Stimulated activated CD8-positive, alpha-beta memory T cell treated with anti-CD3 and anti-CD28 coated beads, Interleukin-7, amount 100 ng/mL, for 48 hours (primary cell): Measurements from ENCODE around the gene COPB2.
A peak's percentile ranks its signal among the peaks of the same experiment; 100 is the strongest.
"Not testable (repeated sequence)": the region's sequence is repeated elsewhere in the genome, so short reads cannot be mapped to it uniquely, and the experiment has no call there.

Experiments used
- DNase-seq, 2 donors: peaks; one replicate each; pipeline ENCODE4 v3.0.0-alpha.2; 2020; ENCODE audit warnings: low read depth in 1 of 2; ENCODE audit errors: extremely low read depth in 1 of 2

Gene COPB2

GRCh38 chr3:139389552-139390368, at the start of gene COPB2:
TSS of gene COPB2 (minus strand) at chr3:139389647. CDS start at chr3:139389550, 97 bp downstream.
- DNase-seq, result peak; percentile 95 to 98

GRCh38 chr3:139434764-139435307, 45.4 kb upstream of the COPB2 start:
- no peak for DNase-seq

DNA sequence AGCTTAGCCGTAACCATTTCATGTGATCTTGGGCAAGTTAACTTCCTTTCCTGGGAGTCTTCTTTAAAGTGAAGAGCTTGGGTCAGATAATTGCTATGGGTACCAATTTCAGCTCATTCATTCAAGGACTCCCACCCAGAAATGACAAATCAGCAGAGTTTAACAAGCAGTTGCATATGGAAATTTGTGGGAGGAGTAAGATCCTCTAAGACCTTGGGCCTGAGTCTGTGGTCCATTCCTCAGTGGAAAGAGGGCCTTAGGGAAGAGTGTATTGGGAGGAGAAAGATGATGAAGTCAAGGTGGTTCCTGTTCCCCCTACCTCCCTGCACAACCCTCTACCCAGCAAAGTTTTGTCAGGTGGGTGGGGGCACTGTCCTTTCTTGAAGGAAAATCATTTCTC, 44.8 kb upstream of the COPB2 start:
- DNase-seq, result no peak

GRCh38 chr3:139433089-139433488, 43.6 kb upstream of the COPB2 start:
- no peak for DNase-seq

- no peak for DNase-seq
Measured at GRCh38 chr3:139430493-139430892, 41.0 kb upstream of the COPB2 start.

- DNase-seq, result no peak
Measured at GRCh38 chr3:139427283-139428060, 38.0 kb upstream of the COPB2 start.

DNA sequence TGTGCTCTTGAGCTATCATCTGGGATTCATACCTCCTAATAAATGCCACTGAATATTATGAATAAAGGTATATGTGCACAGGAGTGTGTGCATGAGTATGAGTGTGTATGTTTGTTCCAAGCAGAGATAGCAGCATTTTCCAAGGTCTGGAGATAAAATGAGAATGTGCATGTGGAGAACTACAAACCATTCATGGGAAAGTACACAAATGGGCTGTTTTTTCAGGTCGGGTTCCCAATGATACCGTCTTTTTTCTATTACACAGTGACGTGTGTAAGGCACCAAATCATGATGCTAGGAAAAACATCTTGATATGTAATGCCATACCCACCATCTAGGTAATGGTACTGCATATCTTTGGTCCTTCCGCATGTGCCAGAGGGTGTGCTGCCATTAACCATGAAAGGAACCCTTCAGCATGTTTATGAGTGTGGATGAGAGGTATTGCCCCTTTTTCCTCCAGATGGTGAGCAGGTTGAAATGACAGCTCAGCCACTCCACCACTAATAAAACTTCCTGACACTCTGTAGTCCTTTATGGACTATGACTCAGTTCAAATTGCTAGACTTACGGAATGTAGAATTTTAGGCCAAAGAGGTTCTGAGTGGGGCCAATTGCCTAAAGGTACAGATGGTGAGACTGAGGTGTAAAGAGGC, 36.4 kb upstream of the COPB2 start:
- no peak for DNase-seq

GRCh38 chr3:139423232-139423631, 33.8 kb upstream of the COPB2 start:
- no peak for DNase-seq

DNA sequence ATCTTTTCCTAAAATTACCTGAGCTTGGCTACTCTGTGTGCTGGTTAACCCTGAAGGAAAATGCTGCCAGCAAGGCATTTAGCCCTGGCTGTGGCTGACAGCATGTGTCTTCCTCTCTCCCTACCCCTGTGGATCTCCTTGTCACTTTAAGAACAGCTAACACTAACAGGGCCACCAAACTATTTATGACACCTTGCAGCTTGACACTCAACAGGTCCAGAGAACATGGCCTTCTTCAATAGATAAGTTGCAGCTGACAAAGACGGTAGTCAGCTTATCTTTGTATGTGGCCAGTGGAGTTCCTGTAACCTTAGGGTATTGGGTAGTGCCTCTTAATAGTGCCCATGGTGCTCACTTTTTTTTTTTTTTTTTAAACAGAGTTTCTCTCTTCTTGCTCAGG, 32.0 kb upstream of the COPB2 start:
- no peak for DNase-seq

- no peak for DNase-seq
Measured at GRCh38 chr3:139421040-139421439, 31.6 kb upstream of the COPB2 start.

GRCh38 chr3:139418144-139418543, 28.7 kb upstream of the COPB2 start:
- no peak for DNase-seq

DNA sequence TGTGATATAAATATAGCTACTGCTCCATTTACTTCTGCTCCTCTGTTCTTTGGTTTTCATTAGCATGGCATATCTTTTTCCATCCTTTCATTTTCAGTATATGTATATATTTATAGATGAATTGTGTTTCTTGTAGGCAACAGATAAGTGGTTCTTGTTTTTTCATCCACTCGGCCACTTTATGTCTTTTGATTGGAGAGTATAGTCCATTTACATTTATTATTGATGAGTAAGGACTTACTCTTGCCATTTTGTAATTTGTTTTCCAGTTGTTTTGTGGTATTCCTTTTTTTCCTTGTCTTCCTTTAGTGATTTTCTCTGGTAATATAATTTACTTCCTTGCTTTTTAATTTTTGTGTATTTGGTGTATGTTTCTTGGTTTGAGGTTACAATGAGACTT, 26.8 kb upstream of the COPB2 start:
- no peak for DNase-seq

- no peak for DNase-seq
Measured at GRCh38 chr3:139414608-139415224, 25.3 kb upstream of the COPB2 start.

DNA sequence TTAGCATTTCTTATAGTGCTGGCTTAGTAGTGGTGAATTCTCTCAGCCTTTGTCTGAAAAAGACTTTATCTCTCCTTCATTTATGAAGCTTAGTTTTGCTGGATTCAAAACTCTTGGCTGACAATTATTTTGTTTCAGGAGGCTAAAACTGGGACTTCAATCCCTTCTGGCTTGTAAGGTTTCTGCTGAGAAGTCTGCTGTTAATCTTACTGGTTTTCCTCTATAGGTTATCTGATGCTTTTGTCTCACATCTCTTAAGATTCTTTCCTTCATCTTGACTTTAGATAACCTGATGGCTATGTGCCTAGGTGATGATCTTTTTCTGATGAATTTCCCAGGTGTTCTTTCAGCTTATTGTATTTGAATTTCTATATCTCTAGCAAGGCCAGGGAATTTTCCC, 23.4 kb upstream of the COPB2 start:
- not testable (repeated sequence) for DNase-seq

- DNase-seq, result not testable (repeated sequence)
Measured at GRCh38 chr3:139401155-139401554, 11.7 kb upstream of the COPB2 start.

DNA sequence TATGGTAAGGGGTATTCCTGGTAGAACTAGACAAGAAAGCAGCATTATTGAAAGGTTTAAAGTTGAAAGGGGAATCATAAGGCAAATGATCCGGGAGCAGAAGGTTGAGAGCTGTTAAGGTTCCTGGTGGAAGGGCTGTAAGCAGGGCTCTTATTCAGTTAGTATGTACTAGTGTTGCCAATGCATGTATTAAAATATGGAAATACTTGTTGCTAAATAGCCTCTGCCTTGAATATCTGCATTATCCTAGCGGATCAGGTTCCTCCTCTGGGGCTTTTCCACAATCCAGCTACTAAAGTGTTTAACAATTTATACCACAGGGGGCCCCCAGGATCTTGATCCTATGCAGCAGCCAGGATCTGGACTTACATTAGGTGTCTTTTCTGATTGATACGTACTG, 7.3 kb upstream of the COPB2 start:
- no peak for DNase-seq

DNA sequence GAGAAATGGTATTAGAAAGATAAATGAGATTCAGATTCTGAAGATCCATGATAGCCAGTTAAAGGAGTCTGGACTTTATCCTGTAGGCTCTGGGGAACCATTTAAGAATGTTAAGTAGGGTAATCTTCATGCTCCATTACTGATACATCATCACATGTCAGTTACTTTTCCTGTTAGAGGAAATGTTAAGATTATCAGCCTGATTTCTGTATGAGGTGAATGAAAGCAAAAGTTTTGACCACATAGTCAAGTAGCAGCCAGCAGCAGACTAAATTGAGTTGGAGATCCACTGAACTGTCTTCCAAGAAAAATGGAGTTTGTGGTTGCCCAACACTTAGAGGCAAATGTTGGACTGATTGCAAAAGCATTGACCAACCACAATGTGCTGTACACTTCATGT, 4.7 kb upstream of the COPB2 start:
- DNase-seq, result no peak

DNA sequence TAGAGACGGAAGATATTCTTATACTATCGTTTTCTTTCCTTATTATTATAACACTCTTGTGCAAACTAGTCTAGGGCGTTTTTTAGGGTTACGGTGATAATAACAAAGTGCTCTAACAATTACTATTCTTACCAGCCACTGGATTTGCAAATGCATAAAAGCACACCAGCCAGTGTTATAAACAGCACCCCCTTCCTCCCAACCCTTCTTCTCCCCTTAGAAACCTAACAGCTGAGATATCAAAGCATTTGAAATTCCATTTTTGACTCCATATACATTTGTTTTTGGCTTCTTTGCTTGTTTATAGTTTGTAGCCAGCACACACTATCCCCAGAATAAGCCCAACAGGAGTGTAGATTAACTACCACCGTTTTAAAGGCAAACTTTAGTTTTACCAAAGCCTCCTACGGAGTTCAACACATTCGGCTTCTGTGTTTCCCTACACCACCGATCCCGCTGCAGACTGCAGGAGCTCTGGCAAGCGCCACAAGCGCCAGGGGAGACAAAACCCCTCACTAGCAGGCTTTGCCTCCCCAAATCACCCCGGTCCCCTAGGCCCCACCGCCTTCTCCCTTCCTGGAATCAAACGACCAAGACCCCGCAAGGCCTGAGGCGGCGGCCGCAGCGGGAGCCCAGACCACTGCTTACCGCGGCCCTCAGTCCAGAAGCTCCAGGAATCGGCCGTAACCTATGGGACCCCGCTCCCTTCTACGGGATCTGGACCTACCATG, 461 bp downstream of the COPB2 start:
- peak in 1 of 2 donors; percentile 7 for DNase-seq

- DNase-seq, result no peak
Measured at GRCh38 chr3:139388077-139388476, 1.4 kb downstream of the COPB2 start.

DNA sequence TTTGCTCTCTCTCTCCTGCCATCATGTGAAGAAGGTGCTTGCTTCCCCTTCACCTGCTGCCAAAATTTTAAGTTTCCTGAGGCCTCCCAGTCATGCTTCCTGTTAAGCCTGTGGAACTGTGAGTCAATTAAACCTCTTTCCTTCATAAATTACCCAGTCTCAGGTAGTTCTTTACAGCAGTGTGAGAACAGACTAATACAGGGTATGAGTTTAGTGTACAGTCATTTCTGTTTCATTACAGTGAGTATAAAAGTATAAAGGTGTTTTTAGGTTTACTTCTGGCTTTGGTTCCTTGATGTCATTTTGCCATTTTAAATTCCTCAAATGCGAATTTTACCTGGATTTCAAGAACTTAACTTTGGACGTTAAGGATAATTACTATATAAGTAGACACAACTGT, 7.2 kb downstream of the COPB2 start:
- DNase-seq, result not testable (repeated sequence)
